HG03196 (cell line): ENCODE results near the gene COX19.

Experiments used
- ATAC-seq: cut with Tn5 transposase; IDR thresholded peaks from one replicate; pipeline ENCODE4 v1.9.1; 2021; ENCODE audit not compliant: unreplicated experiment

COX19 gene

GRCh38 chr7:974820-975681 lies at the start of gene COX19:
Gene COX19, minus strand, starts transcription at chr7:975549. Its CDS starts 40 bp downstream, at chr7:975509.
- peak; percentile 72 for ATAC-seq

DNA sequence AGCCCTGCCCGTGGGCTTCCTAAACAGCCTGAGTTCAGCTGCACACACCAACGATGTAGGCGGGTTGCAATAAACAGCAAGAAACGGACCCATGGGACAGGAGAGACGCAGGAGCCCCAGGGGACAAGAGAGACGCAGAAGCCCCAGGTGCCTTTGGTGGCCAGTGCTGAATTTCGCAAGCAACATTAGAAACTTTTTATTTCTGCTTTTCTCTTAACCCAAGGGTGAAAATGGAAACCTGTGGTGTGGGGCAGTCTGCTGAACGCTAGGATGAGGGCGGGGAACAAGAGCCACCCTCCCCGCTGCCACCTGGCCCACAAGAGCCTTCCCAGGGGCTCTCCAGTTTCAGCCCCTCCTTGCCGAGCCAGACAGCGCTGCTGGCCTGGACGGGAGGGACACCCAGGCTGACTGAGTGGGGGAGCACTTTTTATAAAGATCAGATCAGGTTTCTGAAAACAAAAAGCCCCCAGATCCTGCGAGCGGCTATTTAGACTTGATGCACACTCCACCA lies 49.0 kb upstream of the COX19 start:
- peak; percentile 50 for ATAC-seq

- no peak for ATAC-seq
These were observed 47.6 kb upstream of the COX19 start for GRCh38 chr7:1022801-1023465.

DNA sequence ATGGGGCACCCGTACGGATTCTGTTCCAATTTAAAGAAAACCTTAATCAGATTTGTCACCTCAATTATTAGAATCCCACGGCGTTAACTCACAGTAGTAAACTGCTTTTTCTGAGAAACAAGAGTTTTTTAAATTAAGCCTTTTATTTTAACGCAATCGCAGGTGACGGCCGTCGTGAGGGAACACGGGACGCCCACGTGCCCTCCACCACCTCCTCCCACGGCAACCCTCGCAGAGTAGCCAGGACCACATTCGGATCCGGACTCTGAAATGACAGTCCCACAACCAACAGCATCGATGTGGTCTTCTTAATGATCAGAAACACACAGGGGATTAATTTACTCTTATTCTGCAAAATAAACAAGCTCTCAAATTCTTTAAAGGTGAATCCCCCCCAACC lies 47.0 kb upstream of the COX19 start:
- no peak for ATAC-seq

DNA sequence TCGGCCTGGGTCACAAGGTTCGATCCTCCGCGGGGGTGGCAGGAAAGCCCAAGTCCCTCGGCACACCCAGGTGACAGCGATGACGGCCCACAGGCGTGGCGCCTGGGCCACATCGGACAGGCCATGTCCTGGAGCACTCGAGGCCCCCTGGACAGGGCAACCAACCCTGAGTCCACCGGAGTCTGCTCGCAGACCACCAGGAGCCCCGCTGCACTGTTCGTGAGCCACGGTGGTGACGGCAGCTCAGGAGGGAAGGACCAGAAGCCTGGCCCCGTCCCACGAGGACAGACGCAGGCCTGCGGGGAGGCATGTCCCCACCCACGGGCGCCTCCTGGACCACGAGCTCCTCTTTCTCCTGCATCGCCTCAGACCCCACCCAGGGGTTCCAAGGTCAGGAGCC lies 46.6 kb upstream of the COX19 start:
- ATAC-seq = no peak

DNA sequence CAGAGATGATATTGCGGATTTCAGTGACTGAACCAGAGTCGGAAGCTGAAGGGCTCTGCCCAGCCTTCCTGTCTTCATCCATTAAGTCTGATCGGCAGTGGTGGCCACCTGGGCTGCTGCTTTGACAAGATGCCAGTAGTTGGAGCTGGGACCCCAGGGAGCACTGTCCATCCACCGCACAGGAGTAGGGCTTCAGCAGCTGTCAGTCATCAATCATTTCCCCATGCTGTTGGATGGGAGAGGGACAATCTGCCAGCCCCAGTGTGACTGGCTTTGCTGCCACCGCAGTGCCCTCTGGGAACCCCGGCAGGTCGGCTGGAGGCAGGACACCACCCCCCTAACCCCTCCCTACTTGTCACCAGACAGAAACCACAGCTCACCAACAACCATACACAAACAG lies 46.0 kb upstream of the COX19 start:
- no peak for ATAC-seq

DNA sequence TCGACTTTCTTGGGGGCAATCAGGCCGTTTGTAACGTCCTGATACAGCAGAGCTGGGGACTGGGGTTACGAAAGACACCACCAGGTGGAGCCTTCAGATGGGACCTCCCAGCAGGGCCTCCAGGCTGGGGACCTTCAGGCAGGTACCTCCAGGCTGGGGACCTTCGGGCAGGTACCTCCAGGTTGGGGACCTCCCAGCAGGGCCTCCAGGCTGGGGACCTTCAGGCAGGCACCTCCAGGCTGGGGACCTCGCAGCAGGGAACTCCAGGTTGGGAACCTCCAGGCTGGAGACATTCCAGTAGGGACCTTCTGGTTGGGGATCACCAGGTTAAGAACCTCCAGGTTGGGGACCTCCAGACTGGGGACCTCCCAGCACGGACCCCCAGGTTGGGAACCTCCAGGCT lies 45.5 kb upstream of the COX19 start:
- no peak for ATAC-seq

DNA sequence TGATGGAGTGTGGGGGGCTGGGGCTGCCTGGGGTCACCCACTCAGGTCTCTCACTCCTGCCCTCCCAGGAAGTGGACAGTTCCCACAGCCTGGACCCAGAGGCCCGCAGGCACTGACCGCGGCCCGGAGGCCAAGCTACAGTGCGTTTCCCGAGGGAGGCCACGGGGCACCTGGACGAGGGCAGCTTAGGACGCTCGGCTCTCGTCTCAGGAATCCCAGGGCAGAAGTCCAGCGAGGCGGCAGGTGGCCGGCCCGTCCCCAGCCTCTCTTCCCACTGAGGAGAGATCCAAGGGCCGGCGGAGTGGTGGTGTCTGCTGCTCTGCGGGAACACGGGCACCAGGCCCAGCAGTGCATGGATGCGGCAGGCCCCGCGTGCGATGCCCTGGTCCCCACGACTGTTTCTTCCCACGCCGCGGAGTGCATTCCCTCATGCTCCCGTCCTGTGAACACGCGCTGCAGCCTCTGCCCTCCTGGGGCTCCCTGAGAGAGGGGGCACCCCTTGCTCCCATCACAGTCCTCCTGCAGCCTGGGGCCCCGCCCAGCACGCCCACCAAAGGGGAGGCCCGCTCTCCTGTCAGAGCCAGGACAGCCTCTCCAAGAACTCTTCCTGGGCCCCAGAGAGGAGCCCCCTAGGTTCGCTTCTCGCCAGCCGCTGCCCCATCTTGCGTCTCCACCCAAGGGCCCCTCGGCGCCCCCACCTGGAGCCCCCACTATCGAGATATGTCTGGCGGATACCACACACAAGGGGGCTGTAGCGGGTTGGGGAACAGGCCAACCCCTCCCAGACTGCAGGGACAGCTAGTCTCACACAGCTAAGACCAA lies 44.7 kb upstream of the COX19 start:
- no peak for ATAC-seq

DNA sequence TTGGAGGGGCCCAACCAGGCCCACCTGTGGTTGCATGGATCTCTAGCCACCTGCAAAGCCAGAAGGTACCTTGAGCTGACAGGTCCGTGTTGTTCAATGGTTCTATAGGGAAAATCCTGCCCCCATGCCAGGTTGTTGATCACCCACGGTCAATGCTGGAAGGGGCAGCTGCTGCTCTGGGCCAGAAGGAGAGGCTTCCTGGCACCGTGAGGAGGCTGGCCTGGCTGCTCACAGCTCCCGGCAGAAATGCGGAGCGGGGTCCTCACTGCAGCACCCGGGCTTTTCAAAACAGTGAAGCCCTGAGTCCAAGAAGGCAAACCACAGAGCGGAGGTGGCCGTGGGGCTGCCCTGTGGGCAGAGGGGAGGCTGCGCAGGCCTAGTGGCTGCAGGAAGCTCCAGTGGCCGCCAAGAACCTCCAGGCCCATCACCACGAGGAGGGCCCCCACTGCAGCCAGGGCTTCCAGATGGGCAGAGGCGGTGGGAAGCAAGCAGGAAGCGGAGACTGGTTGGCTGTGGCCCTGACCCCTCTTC lies 44.0 kb upstream of the COX19 start:
- no peak for ATAC-seq

- ATAC-seq = no peak
These were observed 43.0 kb upstream of the COX19 start for GRCh38 chr7:1018334-1018695.

- ATAC-seq = no peak
These were observed 42.4 kb upstream of the COX19 start for GRCh38 chr7:1017586-1018333.

DNA sequence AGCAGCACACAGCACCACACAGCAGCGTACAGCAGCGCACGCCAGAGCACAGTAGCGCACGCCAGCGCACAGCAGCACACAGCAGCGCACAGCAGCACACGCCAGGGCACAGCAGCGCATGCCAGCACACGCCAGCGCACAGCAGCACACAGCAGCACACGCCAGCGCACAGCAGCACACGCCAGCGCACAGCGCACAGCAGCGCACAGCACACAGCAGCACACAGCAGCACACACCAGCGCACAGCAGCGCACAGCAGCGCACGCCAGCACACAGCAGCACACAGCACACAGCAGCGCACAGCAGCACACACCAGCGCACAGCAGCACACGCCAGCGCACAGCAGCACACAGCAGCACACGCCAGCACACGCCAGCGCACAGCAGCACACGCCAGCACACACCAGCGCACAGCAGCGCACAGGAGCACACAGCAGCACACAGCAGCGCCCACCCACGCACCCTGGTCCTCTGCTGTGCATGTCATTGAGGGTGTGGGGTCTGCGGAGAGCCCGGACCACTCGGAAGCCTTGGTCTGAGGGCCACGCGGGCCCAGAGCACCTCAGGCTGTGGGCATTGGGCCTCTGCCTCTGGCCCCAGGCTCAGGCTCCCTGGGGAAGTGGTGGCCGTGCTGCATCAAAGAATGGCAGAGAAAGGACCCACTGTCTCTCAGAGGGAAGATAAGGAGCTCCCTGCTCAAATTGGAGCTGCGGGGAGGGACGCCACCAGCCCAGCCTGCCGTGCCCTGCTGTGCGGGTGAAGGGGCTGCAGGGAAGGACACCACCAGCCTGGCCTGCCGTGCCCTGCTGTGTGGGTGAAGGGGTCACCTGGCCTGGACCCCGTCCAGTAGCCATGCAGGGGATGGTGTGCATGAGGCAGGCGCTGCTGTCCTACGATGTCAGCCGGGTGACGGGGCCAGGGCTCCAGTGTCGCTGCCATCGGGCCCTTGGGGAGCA lies 41.5 kb upstream of the COX19 start:
- ATAC-seq = no peak

DNA sequence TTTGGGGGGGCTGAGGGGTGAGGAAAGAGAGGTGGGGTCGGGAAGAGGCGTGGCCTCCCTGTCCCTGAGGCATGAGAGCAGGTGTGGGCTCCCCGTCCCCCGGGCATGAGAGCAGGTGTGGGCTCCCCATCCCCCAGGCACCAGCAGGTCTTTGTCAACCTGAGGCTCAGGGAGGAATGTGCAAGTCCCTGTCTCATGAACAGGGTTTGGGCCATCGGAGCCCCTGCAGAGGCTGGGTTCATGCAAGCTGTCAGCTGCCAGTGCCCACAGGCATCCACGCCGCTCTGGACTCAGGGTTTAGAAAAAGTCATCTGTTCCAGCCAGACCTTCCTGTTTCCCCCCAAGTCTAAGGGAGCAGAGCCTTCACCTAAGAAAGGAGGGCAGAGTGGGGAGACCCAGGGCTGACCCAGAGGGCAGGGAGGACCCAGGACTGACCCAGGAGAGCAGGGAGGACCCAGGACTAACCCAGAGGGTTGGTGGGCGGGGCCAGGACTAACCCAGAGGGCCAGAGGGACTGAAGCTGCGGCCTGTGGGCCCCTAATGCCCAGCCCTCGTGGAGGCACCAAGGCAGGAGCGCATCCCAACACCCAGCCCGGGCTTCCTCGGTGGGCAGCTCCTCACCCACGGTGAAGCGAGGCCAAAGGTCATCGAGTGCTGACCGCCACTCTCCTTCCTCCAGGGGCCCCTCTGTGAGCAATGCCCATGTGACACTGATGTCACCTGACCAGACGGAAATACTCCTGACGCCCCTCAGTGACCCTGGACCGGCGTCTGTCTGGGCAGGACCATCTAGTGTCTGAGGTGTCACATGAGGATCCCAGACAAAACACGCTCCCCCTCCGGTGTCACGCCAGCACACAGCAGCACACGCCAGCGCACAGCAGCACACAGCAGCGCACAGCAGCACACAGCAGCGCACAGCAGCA lies 40.1 kb upstream of the COX19 start:
- ATAC-seq = no peak

- ATAC-seq = no peak
These were observed 39.3 kb upstream of the COX19 start for GRCh38 chr7:1014681-1015080.

DNA sequence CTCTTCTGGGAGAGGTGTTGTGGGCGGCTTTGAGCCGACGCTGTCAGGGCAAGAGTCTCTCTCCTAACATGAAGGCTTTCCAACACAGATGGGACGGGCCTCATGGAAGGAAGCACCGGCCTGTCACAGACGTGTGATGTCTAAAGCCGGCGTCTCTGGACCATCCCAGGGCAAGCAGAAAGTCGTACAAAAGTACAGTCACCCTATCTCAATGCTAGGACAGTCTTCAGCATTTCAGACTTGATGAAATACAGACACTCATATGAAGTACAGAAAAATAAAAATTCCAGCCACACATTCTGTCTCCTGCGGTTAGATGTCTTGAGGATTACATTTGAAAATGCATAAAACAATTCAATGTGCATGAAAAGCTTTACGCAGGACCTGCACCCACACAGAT lies 38.2 kb upstream of the COX19 start:
- ATAC-seq = no peak

GRCh38 chr7:1012716-1013095 lies 37.4 kb upstream of the COX19 start:
- no peak for ATAC-seq

GRCh38 chr7:1012004-1012715 lies 36.8 kb upstream of the COX19 start:
- no peak for ATAC-seq
